NB4 (cell line): ENCODE data around the gene ACER2.
"Not testable (repeated sequence)": the region's sequence is repeated elsewhere in the genome, so short reads cannot be mapped to it uniquely, and the experiment has no call there.

Experiments
- DNase-seq: peaks from one replicate; pipeline ENCODE4 v3.0.0; 2010; ENCODE audit warnings: low read depth
- H3K4me3 ChIP-seq: one replicate; pipeline ENCODE4 v1.5.1; 2011; ENCODE audit warnings: mild to moderate bottlenecking, low read depth, low read length, moderate library complexity
- MYC ChIP-seq: IDR thresholded peaks from 2 replicates; pipeline ENCODE4 v1.6.1; 2011; ENCODE audit warnings: low read depth, low read length
- POLR2A ChIP-seq: IDR thresholded peaks from 2 replicates; pipeline ENCODE4 v1.6.1; 2011; ENCODE audit warnings: mild to moderate bottlenecking; ENCODE audit not compliant: insufficient read length; ENCODE audit errors: extremely low read depth
- TF ChIP-seq, protein P1 (sequence below): IDR thresholded peaks from 2 replicates; pipeline ENCODE4 v1.6.1; 2011; ENCODE audit warnings: low read depth, low read length
- TF ChIP-seq, protein P2 (sequence below): IDR thresholded peaks from one replicate; pipeline ENCODE4 v1.5.1; 2012; ENCODE audit warnings: low read depth, low read length

The ACER2 gene

DNA sequence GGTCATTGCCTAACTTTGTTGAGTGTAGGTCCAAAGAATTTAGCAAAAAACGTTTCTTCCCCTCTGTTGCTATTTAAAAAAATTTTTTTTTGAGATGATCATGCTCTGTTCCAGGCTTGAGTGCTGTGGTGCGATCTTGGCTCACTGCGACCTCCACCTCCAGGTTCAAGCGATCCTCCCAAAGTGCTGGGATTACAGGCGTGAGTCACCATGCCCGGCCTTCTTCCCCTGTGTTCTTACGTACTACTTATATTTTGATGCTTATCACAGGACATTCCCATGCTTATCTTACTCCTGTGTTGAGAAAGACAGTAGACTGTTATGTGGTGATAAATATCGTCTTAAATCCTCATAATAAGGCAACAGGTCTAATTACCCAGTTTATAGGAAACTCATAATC, 2.5 kb downstream of the ACER2 start:
- H3K4me3 ChIP-seq = no peak overlapping the region
- no peak for TF ChIP-seq POLR2A
- TF ChIP-seq MYC = no peak
- TF ChIP-seq, protein P1, sequence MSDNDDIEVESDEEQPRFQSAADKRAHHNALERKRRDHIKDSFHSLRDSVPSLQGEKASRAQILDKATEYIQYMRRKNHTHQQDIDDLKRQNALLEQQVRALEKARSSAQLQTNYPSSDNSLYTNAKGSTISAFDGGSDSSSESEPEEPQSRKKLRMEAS = no peak
- TF ChIP-seq, protein P2, sequence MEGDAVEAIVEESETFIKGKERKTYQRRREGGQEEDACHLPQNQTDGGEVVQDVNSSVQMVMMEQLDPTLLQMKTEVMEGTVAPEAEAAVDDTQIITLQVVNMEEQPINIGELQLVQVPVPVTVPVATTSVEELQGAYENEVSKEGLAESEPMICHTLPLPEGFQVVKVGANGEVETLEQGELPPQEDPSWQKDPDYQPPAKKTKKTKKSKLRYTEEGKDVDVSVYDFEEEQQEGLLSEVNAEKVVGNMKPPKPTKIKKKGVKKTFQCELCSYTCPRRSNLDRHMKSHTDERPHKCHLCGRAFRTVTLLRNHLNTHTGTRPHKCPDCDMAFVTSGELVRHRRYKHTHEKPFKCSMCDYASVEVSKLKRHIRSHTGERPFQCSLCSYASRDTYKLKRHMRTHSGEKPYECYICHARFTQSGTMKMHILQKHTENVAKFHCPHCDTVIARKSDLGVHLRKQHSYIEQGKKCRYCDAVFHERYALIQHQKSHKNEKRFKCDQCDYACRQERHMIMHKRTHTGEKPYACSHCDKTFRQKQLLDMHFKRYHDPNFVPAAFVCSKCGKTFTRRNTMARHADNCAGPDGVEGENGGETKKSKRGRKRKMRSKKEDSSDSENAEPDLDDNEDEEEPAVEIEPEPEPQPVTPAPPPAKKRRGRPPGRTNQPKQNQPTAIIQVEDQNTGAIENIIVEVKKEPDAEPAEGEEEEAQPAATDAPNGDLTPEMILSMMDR = no peak
- no peak for DNase-seq

DNA sequence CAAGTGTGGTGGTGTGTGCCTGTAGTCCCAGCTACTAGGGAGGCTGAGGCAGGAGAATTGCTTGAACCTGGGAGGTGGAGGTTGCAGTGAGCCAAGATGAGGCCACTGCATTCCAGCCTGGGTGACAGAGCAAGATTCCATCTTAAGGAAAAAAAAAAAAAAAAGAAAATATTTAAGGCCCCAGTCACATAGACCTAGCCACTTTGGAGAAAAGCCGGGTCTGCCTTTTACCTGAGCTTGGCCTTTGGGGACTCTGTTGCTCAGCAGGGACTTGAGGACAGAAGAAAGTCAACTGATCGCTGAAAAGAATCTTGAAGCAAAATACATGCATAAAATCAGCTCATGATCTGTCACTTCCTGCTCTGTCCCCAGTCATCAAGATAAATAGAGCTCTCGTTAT, 4.6 kb downstream of the ACER2 start:
- H3K4me3 ChIP-seq, DNase-seq: not testable (repeated sequence)

DNA sequence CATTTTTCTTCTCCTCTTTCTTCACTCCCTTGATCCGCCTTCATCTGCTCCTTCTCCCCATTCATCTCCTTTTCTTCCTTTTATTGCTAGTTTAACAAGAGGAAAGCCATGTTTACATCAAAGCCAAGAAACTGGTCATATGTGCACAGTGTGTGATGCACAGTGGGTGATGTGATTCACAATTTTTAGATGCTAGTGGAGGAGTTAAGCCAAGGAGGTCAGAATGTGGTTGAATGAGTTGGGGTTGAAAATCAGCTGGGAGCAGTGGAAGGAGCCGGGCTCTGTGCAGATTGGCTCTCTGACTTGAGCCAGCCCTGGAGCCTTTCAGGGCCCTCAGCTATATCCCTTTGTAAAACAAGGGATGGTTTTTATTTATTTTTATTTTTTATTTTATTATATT, 7.3 kb downstream of the ACER2 start:
- no peak for TF ChIP-seq POLR2A
- TF ChIP-seq, protein P2 = no peak
- no peak for TF ChIP-seq MYC
- TF ChIP-seq, protein P1 = no peak
- no peak for DNase-seq
- no peak overlapping the region for H3K4me3 ChIP-seq

DNA sequence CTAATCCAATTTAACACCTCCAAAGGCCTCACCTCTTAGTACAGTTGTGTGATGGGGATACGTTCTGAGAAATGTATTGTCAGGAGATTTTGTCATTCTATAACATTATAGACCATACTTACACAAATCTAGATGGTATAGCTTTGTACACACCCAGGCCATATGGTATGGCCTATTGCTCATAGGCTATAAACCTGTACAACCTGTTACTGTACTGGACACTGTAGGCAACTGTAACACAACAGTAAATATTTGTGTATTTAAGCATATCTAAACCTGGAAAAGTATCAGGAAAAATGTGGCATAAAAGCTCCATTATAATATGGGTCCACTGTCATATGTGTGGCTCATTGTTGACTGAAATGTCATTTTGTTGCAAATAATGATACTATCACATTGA, 12.1 kb downstream of the ACER2 start:
- no peak overlapping the region for H3K4me3 ChIP-seq
- DNase-seq = no peak
- TF ChIP-seq POLR2A (no peak), MYC (no peak)
- TF ChIP-seq, protein P1 = no peak
- TF ChIP-seq, protein P2 = no peak

DNA sequence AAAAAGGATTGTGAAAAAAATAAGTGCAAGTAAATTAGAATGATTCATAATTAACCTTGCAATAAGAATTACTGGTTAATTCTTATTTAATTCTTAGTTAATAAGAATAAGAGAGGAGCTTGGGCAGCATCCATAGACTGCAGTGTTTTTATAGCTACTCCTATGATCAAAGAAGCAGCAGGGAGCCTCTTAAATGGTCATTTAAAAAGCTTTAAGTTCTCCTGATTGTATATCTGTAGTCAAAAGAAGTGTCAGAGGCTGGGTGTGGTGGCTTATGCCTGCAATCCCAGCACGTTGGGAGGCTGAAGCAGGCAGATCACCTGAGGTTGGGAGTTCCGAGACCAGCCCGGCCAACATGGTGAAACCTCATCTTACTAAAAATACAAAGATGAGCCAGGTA, 14.4 kb downstream of the ACER2 start:
- H3K4me3 ChIP-seq = no peak overlapping the region
- DNase-seq = no peak
- TF ChIP-seq, protein P1 = no peak
- no peak for TF ChIP-seq POLR2A
- TF ChIP-seq MYC = no peak
- TF ChIP-seq, protein P2 = no peak

DNA sequence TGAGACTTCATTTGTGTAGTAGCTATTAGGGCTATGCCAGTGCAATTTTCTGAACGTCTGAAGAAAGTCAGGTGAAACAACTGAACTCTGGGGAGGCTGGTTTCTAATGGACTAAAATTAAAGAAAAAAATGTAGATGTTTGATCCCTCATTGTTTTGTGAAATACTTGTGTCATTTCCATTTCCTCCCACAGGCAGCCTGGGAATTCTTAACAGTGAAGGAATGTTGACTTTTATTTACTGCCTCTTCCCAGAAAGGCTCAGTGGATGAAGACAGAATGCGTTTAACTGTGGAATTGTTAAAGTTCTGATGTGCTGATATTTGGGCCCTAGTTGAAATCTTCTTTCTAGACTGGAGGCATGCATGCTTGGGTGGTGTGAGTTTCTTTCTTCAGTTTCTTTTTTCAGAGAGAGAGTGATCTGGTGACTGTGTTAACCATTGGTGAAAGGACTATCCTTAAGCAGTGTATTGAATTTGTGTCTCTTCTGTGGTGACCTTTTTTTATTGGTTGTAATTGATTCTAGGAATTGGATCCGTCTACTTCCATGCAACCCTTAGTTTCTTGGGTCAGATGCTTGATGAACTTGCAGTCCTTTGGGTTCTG, 15.5 kb downstream of the ACER2 start:
- TF ChIP-seq, protein P1 = no peak
- TF ChIP-seq, protein P2 = no peak
- no peak for TF ChIP-seq POLR2A
- TF ChIP-seq MYC = no peak
- DNase-seq = no peak
- H3K4me3 ChIP-seq = no peak overlapping the region
